Loucy (cell line): ENCODE results near the gene ZFP91.

Experiments
- CTCF ChIP-seq: fragments of 200-600 bp; sonication (generic); conservative IDR thresholded peaks from 2 replicates; pipeline ENCODE4 v1.5.1; 2014; ENCODE audit warnings: mild to moderate bottlenecking, antibody characterized with exemption, low read length
- EZH2phosphoT487 ChIP-seq: fragments of 200-600 bp; IDR thresholded peaks from 2 replicates; pipeline ENCODE4 v1.6.1; 2018; ENCODE audit warnings: antibody characterized with exemption, mild to moderate bottlenecking, moderate library complexity, borderline replicate concordance

- TF ChIP-seq EZH2phosphoT487 (no peak), CTCF (no peak)
Measured at GRCh38 chr11:58561394-58562098, 17.3 kb upstream of the ZFP91 start.
